ENCODE measurements around the gene DSCAM.

- TF ChIP-seq, protein P1, sequence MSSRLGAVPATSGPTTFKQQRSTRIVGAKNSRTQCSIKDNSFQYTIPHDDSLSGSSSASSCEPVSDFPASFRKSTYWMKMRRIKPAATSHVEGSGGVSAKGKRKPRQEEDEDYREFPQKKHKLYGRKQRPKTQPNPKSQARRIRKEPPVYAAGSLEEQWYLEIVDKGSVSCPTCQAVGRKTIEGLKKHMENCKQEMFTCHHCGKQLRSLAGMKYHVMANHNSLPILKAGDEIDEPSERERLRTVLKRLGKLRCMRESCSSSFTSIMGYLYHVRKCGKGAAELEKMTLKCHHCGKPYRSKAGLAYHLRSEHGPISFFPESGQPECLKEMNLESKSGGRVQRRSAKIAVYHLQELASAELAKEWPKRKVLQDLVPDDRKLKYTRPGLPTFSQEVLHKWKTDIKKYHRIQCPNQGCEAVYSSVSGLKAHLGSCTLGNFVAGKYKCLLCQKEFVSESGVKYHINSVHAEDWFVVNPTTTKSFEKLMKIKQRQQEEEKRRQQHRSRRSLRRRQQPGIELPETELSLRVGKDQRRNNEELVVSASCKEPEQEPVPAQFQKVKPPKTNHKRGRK (CRISPR knock-in tag; IDR thresholded peaks at IDR 0.05; ENCODE audit: borderline replicate concordance): no peak
- no peak for TF ChIP-seq ATF2 (CRISPR knock-in tag; IDR thresholded peaks at IDR 0.05; ENCODE audit: borderline replicate concordance, low read depth)
- TF ChIP-seq TEAD4 (CRISPR knock-in tag; IDR thresholded peaks at IDR 0.05): no peak
- no peak for TF ChIP-seq MAX (CRISPR knock-in tag; IDR thresholded peaks at IDR 0.05)
- no peak for TF ChIP-seq ZNF281 (CRISPR knock-in tag; IDR thresholded peaks at IDR 0.05)
- TF ChIP-seq CTCF (IDR thresholded peaks at IDR 0.05): no peak
- TF ChIP-seq ZNF671 (CRISPR knock-in tag; IDR thresholded peaks at IDR 0.05): no peak
- no peak for TF ChIP-seq NFATC4 (CRISPR knock-in tag; IDR thresholded peaks at IDR 0.05)
- TF ChIP-seq E2F4 (CRISPR knock-in tag; IDR thresholded peaks at IDR 0.05; ENCODE audit: borderline replicate concordance, low read depth): no peak
- no peak for TF ChIP-seq ZBTB21 (CRISPR knock-in tag; IDR thresholded peaks at IDR 0.05; ENCODE audit: borderline replicate concordance)
- TF ChIP-seq ESRRA (CRISPR knock-in tag; IDR thresholded peaks at IDR 0.05; ENCODE audit: borderline replicate concordance): no peak
These were observed 5.6 kb upstream of the DSCAM start for GRCh38 chr21:40852563-40852962.
